ENCODE results near the gene ANKRD40.
A peak's percentile ranks its signal among the peaks of the same experiment; 100 is the strongest.
"Not testable (repeated sequence)": the region's sequence is repeated elsewhere in the genome, so short reads cannot be mapped to it uniquely, and the experiment has no call there.

ANKRD40 gene

GRCh38 chr17:50710650-50711049 lies 2.9 kb upstream of the ANKRD40 start:
- no peak for DNase-seq

- no peak for DNase-seq
These were observed 2.3 kb upstream of the ANKRD40 start for GRCh38 chr17:50710025-50710424.

- DNase-seq: not testable (repeated sequence)
These were observed 1.3 kb upstream of the ANKRD40 start for GRCh38 chr17:50709053-50709452.

GRCh38 chr17:50708050-50709000 lies 611 bp upstream of the ANKRD40 start:
- DNase-seq: no peak

- no peak for DNase-seq
These were observed 4.6 kb downstream of the ANKRD40 start for GRCh38 chr17:50703162-50703561.

GRCh38 chr17:50699410-50699809 lies 8.3 kb downstream of the ANKRD40 start:
- no peak for DNase-seq

DNA sequence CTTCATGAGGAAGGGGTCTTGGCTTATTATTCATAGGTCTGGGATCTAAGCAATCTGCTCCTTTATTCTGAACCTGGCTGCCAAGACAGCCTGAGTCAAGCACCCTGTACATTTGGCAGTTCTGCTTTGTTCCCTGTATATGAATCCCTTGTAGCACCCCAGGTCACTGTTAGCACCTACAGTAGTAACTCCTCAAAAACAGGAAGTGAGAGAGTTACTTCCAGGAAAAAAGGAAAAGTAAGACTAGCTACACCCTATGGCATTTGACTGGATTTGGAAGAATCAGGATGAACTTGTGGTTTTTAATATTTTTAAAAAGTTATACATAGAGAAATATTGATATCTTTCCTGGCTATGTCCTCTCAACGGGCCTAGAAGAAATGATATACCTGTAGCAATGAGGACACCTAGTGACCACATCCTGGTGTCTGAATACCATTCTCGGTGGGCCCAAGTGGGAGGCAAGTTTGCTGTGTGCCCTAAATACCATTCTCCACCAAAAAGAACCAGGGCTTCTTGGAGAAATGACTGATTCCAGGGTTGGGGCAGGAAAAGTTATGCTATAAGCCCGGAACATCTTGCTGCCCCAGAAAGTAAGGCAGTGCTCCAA lies 9.9 kb downstream of the ANKRD40 start:
- DNase-seq: no peak

- DNase-seq: no peak
These were observed 10.7 kb downstream of the ANKRD40 start for GRCh38 chr17:50697062-50697461.

- DNase-seq: no peak
These were observed 11.3 kb downstream of the ANKRD40 start for GRCh38 chr17:50696365-50696879.

- no peak for DNase-seq
These were observed 14.6 kb downstream of the ANKRD40 start for GRCh38 chr17:50693036-50693682.

- no peak for DNase-seq
These were observed 15.2 kb downstream of the ANKRD40 start for GRCh38 chr17:50692448-50693035.

- DNase-seq: peak; percentile 13
These were observed 15.9 kb downstream of the ANKRD40 start for GRCh38 chr17:50691550-50692447.

DNA sequence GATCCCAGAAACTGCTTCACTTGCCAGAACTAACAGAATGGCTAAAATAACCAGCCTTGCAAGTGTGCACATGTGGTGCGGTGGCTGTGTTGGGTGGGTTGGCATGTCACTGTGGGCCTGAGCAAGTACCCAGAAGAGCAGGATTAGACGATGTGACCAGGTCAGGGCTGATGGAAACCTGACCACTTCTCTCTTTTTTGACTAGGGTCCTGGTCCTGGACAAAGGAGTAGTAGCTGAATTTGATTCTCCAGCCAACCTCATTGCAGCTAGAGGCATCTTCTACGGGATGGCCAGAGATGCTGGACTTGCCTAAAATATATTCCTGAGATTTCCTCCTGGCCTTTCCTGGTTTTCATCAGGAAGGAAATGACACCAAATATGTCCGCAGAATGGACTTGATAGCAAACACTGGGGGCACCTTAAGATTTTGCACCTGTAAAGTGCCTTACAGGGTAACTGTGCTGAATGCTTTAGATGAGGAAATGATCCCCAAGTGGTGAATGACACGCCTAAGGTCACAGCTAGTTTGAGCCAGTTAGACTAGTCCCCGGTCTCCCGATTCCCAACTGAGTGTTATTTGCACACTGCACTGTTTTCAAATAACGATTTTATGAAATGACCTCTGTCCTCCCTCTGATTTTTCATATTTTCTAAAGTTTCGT lies 16.7 kb downstream of the ANKRD40 start:
- DNase-seq: no peak

- DNase-seq: peak; percentile 59
These were observed 17.5 kb downstream of the ANKRD40 start for GRCh38 chr17:50689956-50690886.

GRCh38 chr17:50689251-50689650 lies 18.5 kb downstream of the ANKRD40 start:
- no peak for DNase-seq

- no peak for DNase-seq
These were observed 19.5 kb downstream of the ANKRD40 start for GRCh38 chr17:50688245-50688644.

GRCh38 chr17:50687200-50688066 lies 20.3 kb downstream of the ANKRD40 start:
- DNase-seq: no peak

DNA sequence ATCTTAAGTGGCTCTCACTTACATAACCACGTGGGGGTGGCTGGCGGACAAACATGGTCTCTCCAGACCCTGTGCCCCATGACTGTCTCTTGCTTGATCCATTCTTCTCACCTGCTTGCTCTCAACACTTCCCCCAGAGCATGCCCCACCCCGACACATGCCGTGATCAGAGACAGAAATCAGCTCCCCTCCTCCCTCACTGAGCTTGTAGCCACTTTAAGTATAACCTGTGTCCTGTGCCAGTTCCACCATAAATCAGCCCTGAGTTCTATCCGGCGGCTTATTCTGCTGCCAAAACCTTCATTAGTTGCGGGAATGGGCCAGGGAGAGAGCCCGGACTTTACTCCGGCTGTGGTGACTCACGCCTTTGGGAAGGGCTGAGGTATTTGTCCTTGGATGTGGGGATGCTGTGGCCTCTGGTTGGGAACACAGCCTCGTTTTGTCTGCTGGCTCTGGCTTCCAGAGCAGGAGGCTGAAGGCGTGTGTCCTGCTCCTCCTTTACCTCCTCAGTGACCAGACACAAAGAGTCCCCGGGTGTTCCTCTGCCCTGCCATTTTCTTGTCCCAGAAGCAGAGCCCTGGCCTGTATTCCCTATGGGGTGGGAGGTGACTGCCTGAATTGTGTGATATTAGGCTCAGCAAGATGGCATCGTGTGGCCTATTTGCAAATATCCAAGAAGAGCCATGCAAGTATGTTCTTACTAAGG lies 21.1 kb downstream of the ANKRD40 start:
- no peak for DNase-seq
